MM.1S (cell line): ENCODE measurements around the gene VEZT.

Source experiments
- DNase-seq: peaks from one replicate; pipeline ENCODE4 v3.0.0-alpha.2; 2015
- H2AFZ ChIP-seq: fragments of 300-600 bp; sonication (generic); 2 replicates; pipeline ENCODE4 v1.6.0; 2016; ENCODE audit warnings: antibody characterized with exemption, low read length
- H3F3A ChIP-seq: fragments of 300-600 bp; sonication (generic); 2 replicates; pipeline ENCODE4 v1.6.1; 2016; ENCODE audit warnings: mild to moderate bottlenecking, antibody characterized with exemption, low read length, moderate library complexity, mixed read lengths; ENCODE audit not compliant: insufficient read depth
- H3K27ac ChIP-seq: fragments of 300-600 bp; sonication (generic); 2 replicates; pipeline ENCODE4 v1.5.1; 2016; ENCODE audit warnings: mild to moderate bottlenecking, low read length
- H3K27me3 ChIP-seq: fragments of 300-600 bp; sonication (generic); replicated peaks from 2 replicates; pipeline ENCODE4 v1.6.0; 2016; ENCODE audit warnings: low read length; ENCODE audit not compliant: insufficient read depth
- H3K36me3 ChIP-seq: fragments of 300-600 bp; sonication (generic); replicated peaks from 2 replicates; pipeline ENCODE4 v1.6.1; 2016; ENCODE audit warnings: mild to moderate bottlenecking, low read length, mixed read lengths; ENCODE audit not compliant: insufficient read depth
- H3K4me1 ChIP-seq: fragments of 300-600 bp; sonication (generic); 2 replicates; pipeline ENCODE4 v1.6.1; 2016; ENCODE audit warnings: low read length, mixed read lengths
- H3K4me2 ChIP-seq: fragments of 300-600 bp; sonication (generic); 2 replicates; pipeline ENCODE4 v1.6.0; 2016; ENCODE audit warnings: low read depth, low read length
- H3K4me3 ChIP-seq: fragments of 300-600 bp; sonication (generic); 2 replicates; pipeline ENCODE4 v1.5.1; 2016; ENCODE audit warnings: low read length, mixed read lengths
- H3K79me2 ChIP-seq: fragments of 300-600 bp; sonication (generic); 2 replicates; pipeline ENCODE4 v1.6.1; 2016; ENCODE audit warnings: mixed run types, low read length, mixed read lengths
- H3K9ac ChIP-seq: fragments of 300-600 bp; sonication (generic); 2 replicates; pipeline ENCODE4 v1.6.1; 2016; ENCODE audit warnings: low read length, mixed read lengths
- H3K9me2 ChIP-seq: fragments of 300-600 bp; sonication (generic); replicated peaks from 2 replicates; pipeline ENCODE4 v1.6.1; 2016; ENCODE audit warnings: mild to moderate bottlenecking, low read length, mixed read lengths; ENCODE audit not compliant: insufficient read depth
- H3K9me3 ChIP-seq: fragments of 300-600 bp; sonication (generic); replicated peaks from 2 replicates; pipeline ENCODE4 v1.6.1; 2016; ENCODE audit warnings: mild to moderate bottlenecking, low read length, mixed read lengths; ENCODE audit not compliant: insufficient read depth
- H4K20me1 ChIP-seq: fragments of 300-600 bp; sonication (generic); 2 replicates; pipeline ENCODE4 v1.6.1; 2016; ENCODE audit warnings: mild to moderate bottlenecking, low read length, moderate library complexity, mixed read lengths; ENCODE audit not compliant: insufficient read depth
- CTCF ChIP-seq: fragments of 300-600 bp; sonication (generic); IDR thresholded peaks from 2 replicates; pipeline ENCODE4 v1.5.1; 2016; ENCODE audit warnings: antibody characterized with exemption, low read length, mixed read lengths
- EZH2 ChIP-seq: fragments of 300-600 bp; sonication (generic); optimal IDR thresholded peaks from 2 replicates; pipeline ENCODE3; 2017; ENCODE audit warnings: low read depth, mild to moderate bottlenecking, antibody characterized with exemption, low read length, mixed read lengths
- EZH2phosphoT487 ChIP-seq: fragments of 300-600 bp; sonication (generic); IDR thresholded peaks from 2 replicates; pipeline ENCODE4 v1.6.1; 2018; ENCODE audit warnings: antibody characterized with exemption, low read length

Gene VEZT

GRCh38 chr12:95339086-95339788 is 121.6 kb downstream of the VEZT start:
- H3K4me1 ChIP-seq: no peaks in the 10 kb centered on the region
- no peaks in the 10 kb centered on the region for H3K36me3 ChIP-seq

GRCh38 chr12:95342008-95342407 is 124.4 kb downstream of the VEZT start:
- no peaks in the 10 kb centered on the region for H3F3A ChIP-seq
- H3K9me2 ChIP-seq: no peaks in the 10 kb centered on the region
- no peak overlapping the region for H3K4me3 ChIP-seq
- TF ChIP-seq CTCF (no peak), EZH2phosphoT487 (no peak), EZH2 (no peak)
- no peak overlapping the region for H3K4me2 ChIP-seq
- H3K9ac ChIP-seq: no peak overlapping the region
- no peak overlapping the region for H3K27ac ChIP-seq
- H3K4me1 ChIP-seq: no peaks in the 10 kb centered on the region
- no peaks in the 10 kb centered on the region for H4K20me1 ChIP-seq
- H3K36me3 ChIP-seq: no peaks in the 10 kb centered on the region
- no peaks in the 10 kb centered on the region for H3K27me3 ChIP-seq
- H2AFZ ChIP-seq: no peak overlapping the region
- H3K79me2 ChIP-seq: no peaks in the 10 kb centered on the region
- no peaks in the 10 kb centered on the region for H3K9me3 ChIP-seq
- DNase-seq: no peak

More at GRCh38 chr12:95339086-95339788, 121.6 kb downstream of the VEZT start:
- Histone ChIP-seq H2AFZ (no peak overlapping the region), H4K20me1 (no peaks in the 10 kb centered on the region), H3K9ac (no peak overlapping the region), H3K27me3 (no peaks in the 10 kb centered on the region), H3K4me3 (no peak overlapping the region), H3K9me3 (no peaks in the 10 kb centered on the region), H3K4me2 (no peak overlapping the region), H3K79me2 (no peaks in the 10 kb centered on the region), H3K27ac (no peak overlapping the region), H3K9me2 (no peaks in the 10 kb centered on the region), H3F3A (no peaks in the 10 kb centered on the region)
- TF ChIP-seq CTCF (no peak), EZH2 (no peak), EZH2phosphoT487 (no peak)
- DNase-seq: no peak

GRCh38 chr12:95343461-95344230 is 126.0 kb downstream of the VEZT start:
- Histone ChIP-seq H3F3A (no peaks in the 10 kb centered on the region), H3K27me3 (no peaks in the 10 kb centered on the region), H3K4me2 (no peak overlapping the region), H3K4me3 (no peak overlapping the region), H4K20me1 (no peaks in the 10 kb centered on the region), H3K27ac (no peak overlapping the region), H3K9me3 (no peaks in the 10 kb centered on the region), H3K4me1 (no peaks in the 10 kb centered on the region), H3K79me2 (no peaks in the 10 kb centered on the region), H3K36me3 (no peaks in the 10 kb centered on the region), H3K9me2 (no peaks in the 10 kb centered on the region), H3K9ac (no peak overlapping the region), H2AFZ (no peak overlapping the region)
- DNase-seq: no peak
- TF ChIP-seq EZH2: no peak
- no peak for TF ChIP-seq CTCF
- TF ChIP-seq EZH2phosphoT487: no peak
